ENCODE data around the gene FMNL2.

The FMNL2 gene

DNA sequence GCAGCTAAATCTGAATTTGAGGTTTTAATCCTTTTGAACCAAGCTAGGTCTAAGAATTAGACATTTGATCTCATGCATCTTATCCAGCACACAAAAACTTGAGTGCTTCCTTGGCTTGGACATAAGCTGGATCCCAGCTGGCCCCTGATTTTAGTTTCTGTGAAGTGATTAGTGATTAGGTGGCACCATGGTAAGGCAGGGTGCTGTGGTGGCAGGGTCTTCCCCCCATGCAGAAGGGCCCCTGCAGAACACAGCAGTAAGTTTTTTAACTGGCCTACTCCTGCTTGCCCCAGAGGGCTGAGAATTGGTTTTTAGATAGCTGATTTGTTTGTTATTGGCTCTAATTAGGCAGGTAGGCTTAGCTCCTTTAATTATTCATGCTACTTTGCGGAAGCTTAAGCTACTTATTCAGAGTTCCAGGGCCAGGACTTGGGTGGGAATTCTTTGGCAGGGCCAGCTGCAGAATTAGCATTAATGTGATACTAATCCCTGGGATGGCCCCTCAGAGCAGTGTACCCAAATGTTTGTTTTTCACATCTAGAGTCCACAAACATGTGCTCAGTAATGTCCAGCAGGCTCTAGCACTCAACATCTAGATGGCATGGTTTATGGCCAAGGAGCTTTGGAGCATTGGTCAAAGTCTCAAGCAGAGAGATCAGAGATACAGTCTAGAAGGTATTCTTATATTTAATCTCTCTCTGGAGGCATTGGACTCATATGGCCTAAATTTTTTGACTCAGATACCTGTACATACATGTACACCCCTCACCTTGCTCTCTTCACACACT is 99.6 kb downstream of the FMNL2 start:
- POLR2A ChIA-PET = no interaction called here
- Histone ChIP-seq H3K9me3 (ENCODE audit: control insufficient read depth, insufficient read depth, low read depth, low read length) (no peaks in the 10 kb centered on the region), H3K4me1 (ENCODE audit: control insufficient read depth, insufficient read depth, low read length) (peaks cover 24% of the 10 kb centered on the region), H3K27ac (ENCODE audit: extremely low read depth, low read depth, low read length) (no peak overlapping the region), H3K4me3 (ENCODE audit: low read depth, low read length) (no peak overlapping the region), H3K36me3 (ENCODE audit: control insufficient read depth in 2 of 2, insufficient read depth in 1 of 2, low read length in 2 of 2) (no peaks in the 10 kb centered on the region)
- CTCF ChIA-PET = interaction anchor here (0.6 kb wide), 1 partner anchor 407 kb away, joined by 3 read pairs; no protein-coding TSS in a partner anchor
- 0 out of 2 replicates have a peak, but pooled peaks have one; percentile 12 for TF ChIP-seq ZIC2 (tag by site-specific recombination; IDR thresholded peaks at IDR 0.05)
- TF ChIP-seq, protein P1, sequence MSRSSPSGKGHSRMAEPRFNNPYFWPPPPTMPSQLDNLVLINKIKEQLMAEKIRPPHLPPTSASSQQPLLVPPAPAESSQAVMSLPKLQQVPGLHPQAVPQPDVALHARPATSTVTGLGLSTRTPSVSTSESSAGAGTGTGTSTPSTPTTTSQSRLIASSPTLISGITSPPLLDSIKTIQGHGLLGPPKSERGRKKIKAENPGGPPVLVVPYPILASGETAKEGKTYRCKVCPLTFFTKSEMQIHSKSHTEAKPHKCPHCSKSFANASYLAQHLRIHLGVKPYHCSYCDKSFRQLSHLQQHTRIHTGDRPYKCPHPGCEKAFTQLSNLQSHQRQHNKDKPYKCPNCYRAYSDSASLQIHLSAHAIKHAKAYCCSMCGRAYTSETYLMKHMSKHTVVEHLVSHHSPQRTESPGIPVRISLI (tag by site-specific recombination; IDR thresholded peaks at IDR 0.05) = no peak
- TF ChIP-seq ZNF768 (tag by site-specific recombination; IDR thresholded peaks at IDR 0.05) = no peak

DNA sequence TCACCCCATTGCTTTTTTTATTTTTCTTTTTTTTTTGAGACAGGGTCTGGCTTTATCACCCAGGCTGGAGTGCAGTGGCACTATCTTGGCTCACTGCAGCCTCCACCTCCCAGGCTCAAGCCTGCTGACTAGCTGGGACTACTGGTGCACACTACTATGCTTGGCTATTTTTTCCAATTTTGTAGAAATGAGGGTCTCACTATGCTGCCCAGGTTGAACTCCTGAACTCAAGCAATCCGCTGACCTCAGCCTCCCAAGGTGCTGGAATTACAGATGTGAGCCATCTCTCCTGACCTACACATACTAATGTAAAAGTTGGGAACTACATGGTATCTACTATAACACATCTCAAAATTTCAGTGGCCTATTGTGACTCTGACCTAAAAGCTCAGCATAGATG is 101.2 kb downstream of the FMNL2 start:
- H3K4me1 ChIP-seq (ENCODE audit: control insufficient read depth, insufficient read depth, low read length) = peaks cover 24% of the 10 kb centered on the region
- no peak for TF ChIP-seq ZNF394 (tag by site-specific recombination; IDR thresholded peaks at IDR 0.05; ENCODE audit: borderline replicate concordance)
- TF ChIP-seq, protein P2, sequence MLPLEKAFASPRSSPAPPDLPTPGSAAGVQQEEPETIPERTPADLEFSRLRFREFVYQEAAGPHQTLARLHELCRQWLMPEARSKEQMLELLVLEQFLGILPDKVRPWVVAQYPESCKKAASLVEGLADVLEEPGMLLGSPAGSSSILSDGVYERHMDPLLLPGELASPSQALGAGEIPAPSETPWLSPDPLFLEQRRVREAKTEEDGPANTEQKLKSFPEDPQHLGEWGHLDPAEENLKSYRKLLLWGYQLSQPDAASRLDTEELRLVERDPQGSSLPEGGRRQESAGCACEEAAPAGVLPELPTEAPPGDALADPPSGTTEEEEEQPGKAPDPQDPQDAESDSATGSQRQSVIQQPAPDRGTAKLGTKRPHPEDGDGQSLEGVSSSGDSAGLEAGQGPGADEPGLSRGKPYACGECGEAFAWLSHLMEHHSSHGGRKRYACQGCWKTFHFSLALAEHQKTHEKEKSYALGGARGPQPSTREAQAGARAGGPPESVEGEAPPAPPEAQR (tag by site-specific recombination; IDR thresholded peaks at IDR 0.05) = no peak
- peak; percentile 42; the same call in 1 of the 2 replicates for TF ChIP-seq ZNF121 (tag by site-specific recombination; IDR thresholded peaks at IDR 0.05)
- ChIA-PET POLR2A (no interaction called here), CTCF (no interaction called here)
- H3K27ac ChIP-seq (ENCODE audit: extremely low read depth, low read depth, low read length) = no peak overlapping the region
- H3K4me3 ChIP-seq (ENCODE audit: low read depth, low read length) = no peak overlapping the region
- H3K9me3 ChIP-seq (ENCODE audit: control insufficient read depth, insufficient read depth, low read depth, low read length) = no peaks in the 10 kb centered on the region
- no peaks in the 10 kb centered on the region for H3K36me3 ChIP-seq (ENCODE audit: control insufficient read depth in 2 of 2, insufficient read depth in 1 of 2, low read length in 2 of 2)

DNA sequence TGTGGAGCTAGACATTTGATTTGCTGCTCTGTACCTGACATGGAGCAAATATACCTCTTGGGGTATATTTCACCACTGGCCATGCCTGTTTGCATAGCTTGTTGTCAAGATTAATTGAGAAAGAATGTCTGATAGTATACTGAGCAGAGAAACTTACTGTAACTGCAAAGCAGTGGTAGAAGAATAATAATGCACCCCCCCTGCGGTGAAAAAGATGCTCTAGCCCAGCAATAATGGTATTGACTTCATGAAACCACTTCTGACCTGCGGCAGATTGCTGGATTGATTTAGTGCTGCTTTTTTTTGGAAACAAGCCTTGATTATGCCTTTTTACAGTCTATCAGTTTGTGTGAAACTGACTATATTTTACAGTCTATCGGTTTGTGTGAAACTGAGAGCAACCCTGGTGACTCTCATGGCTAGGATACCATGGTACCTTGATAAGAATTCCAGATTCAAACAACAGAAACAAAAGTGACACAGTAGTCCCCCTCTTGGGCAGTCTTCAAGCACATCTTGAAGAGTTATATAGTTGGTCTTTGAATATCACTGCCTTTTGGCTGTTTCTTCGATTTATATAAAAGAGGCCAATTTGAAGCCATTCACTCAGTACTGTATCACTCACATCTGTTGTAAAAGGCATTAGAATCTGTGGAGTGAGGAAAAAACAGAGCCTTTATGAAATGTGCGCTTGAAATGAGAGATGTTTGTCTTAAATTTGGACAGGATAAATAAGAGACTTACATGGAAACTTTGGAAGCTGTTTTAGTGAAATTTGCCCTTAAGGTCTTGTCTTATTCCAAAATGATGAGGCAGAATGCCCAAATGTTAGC is 102.5 kb downstream of the FMNL2 start:
- Histone ChIP-seq H3K27ac (ENCODE audit: extremely low read depth, low read depth, low read length) (no peak overlapping the region), H3K36me3 (ENCODE audit: control insufficient read depth in 2 of 2, insufficient read depth in 1 of 2, low read length in 2 of 2) (no peaks in the 10 kb centered on the region), H3K4me1 (ENCODE audit: control insufficient read depth, insufficient read depth, low read length) (peaks cover 17% of the 10 kb centered on the region), H3K4me3 (ENCODE audit: low read depth, low read length) (no peak overlapping the region), H3K9me3 (ENCODE audit: control insufficient read depth, insufficient read depth, low read depth, low read length) (no peaks in the 10 kb centered on the region)
- ChIA-PET CTCF (interaction anchor here (0.7 to 1.2 kb wide), 2 partner anchors 8 to 199 kb away, joined by 3 read pairs; no protein-coding TSS in a partner anchor), POLR2A (interaction anchor here (0.6 kb wide), 1 partner anchor 280 kb away, joined by 3 read pairs; the partner anchor contains the start of gene PRPF40A)
- TF ChIP-seq, protein P3, sequence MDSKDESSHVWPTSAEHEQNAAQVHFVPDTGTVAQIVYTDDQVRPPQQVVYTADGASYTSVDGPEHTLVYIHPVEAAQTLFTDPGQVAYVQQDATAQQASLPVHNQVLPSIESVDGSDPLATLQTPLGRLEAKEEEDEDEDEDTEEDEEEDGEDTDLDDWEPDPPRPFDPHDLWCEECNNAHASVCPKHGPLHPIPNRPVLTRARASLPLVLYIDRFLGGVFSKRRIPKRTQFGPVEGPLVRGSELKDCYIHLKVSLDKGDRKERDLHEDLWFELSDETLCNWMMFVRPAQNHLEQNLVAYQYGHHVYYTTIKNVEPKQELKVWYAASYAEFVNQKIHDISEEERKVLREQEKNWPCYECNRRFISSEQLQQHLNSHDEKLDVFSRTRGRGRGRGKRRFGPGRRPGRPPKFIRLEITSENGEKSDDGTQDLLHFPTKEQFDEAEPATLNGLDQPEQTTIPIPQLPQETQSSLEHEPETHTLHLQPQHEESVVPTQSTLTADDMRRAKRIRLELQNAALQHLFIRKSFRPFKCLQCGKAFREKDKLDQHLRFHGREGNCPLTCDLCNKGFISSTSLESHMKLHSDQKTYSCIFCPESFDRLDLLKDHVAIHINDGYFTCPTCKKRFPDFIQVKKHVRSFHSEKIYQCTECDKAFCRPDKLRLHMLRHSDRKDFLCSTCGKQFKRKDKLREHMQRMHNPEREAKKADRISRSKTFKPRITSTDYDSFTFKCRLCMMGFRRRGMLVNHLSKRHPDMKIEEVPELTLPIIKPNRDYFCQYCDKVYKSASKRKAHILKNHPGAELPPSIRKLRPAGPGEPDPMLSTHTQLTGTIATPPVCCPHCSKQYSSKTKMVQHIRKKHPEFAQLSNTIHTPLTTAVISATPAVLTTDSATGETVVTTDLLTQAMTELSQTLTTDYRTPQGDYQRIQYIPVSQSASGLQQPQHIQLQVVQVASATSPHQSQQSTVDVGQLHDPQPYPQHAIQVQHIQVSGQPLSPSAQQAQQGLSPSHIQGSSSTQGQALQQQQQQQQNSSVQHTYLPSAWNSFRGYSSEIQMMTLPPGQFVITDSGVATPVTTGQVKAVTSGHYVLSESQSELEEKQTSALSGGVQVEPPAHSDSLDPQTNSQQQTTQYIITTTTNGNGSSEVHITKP (tag by site-specific recombination; IDR thresholded peaks at IDR 0.05) = peak; percentile 50; the same call in 1 of the 2 replicates
- no peak for TF ChIP-seq ZNF660 (tag by site-specific recombination; IDR thresholded peaks at IDR 0.05)

Data from HEK293 (cell line).